Measurements from ENCODE around the gene PTPRE.

Gene PTPRE

GRCh38 chr10:128045833-128046120 is 138.9 kb downstream of the PTPRE start:
- TF ChIP-seq ZNF658 (tag by site-specific recombination; IDR thresholded peaks at IDR 0.05): no peak
- no peak for TF ChIP-seq ZNF513 (tag by site-specific recombination; IDR thresholded peaks at IDR 0.05)
- no peak for TF ChIP-seq ZNF202 (tag by site-specific recombination; IDR thresholded peaks at IDR 0.05; ENCODE audit: borderline replicate concordance)
- TF ChIP-seq RBAK (tag by site-specific recombination; IDR thresholded peaks at IDR 0.05): no peak
- TF ChIP-seq OVOL3 (tag by site-specific recombination; IDR thresholded peaks at IDR 0.05): no peak
- no peak for TF ChIP-seq KLF7 (tag by site-specific recombination; IDR thresholded peaks at IDR 0.05; ENCODE audit: borderline replicate concordance)
- TF ChIP-seq ZBTB7A (tag by site-specific recombination; IDR thresholded peaks at IDR 0.05; ENCODE audit: low read depth): no peak
- TF ChIP-seq ZNF138 (tag by site-specific recombination; IDR thresholded peaks at IDR 0.05; ENCODE audit: borderline replicate concordance): no peak
- no peak for TF ChIP-seq ZNF148 (tag by site-specific recombination; IDR thresholded peaks at IDR 0.05; ENCODE audit: borderline replicate concordance)
- TF ChIP-seq ZNF133 (tag by site-specific recombination; IDR thresholded peaks at IDR 0.05): no peak
- no peak for TF ChIP-seq PRDM10 (tag by site-specific recombination; IDR thresholded peaks at IDR 0.05)
- TF ChIP-seq ZNF223 (tag by site-specific recombination; IDR thresholded peaks at IDR 0.05): no peak
- no peak for TF ChIP-seq ZNF529 (tag by site-specific recombination; IDR thresholded peaks at IDR 0.05; ENCODE audit: insufficient replicate concordance)
- TF ChIP-seq BCL11A (tag by site-specific recombination; IDR thresholded peaks at IDR 0.05; ENCODE audit: low read depth): no peak
- H3K4me3 ChIP-seq (ENCODE audit: low read depth, low read length): no peak overlapping the region
- ChIA-PET POLR2A (no interaction called here), CTCF (interaction anchor here (1.2 to 4.9 kb wide), 2 partner anchors 10 to 18 kb away, joined by 5 to 35 read pairs; no protein-coding TSS in a partner anchor)
- H3K27ac ChIP-seq (ENCODE audit: extremely low read depth, low read depth, low read length): no peak overlapping the region
- peaks cover 0 to 7% of the 10 kb centered on the region in 2 experiments; a peak in 1 of 3 replicates for H3K36me3 ChIP-seq (ENCODE audit: control insufficient read depth in 2 of 2, insufficient read depth in 1 of 2, low read length in 2 of 2)
- H3K4me1 ChIP-seq (ENCODE audit: control insufficient read depth, insufficient read depth, low read length): peaks cover 3% of the 10 kb centered on the region
- no peaks in the 10 kb centered on the region for H3K9me3 ChIP-seq (ENCODE audit: control insufficient read depth, insufficient read depth, low read depth, low read length)

- H3K4me3 ChIP-seq (ENCODE audit: low read depth, low read length): no peak overlapping the region
- H3K27ac ChIP-seq (ENCODE audit: extremely low read depth, low read depth, low read length): no peak overlapping the region; the same call in 1 of the 2 replicates
- POLR2A ChIA-PET: no interaction called here
- peaks cover 0 to 7% of the 10 kb centered on the region in 2 experiments; a peak in 1 of 3 replicates for H3K36me3 ChIP-seq (ENCODE audit: control insufficient read depth in 2 of 2, insufficient read depth in 1 of 2, low read length in 2 of 2)
- peaks cover 3% of the 10 kb centered on the region for H3K4me1 ChIP-seq (ENCODE audit: control insufficient read depth, insufficient read depth, low read length)
- no peaks in the 10 kb centered on the region for H3K9me3 ChIP-seq (ENCODE audit: control insufficient read depth, insufficient read depth, low read depth, low read length)
- CTCF ChIA-PET: interaction anchor here (1.2 to 4.9 kb wide), 2 partner anchors 11 to 17 kb away, joined by 5 to 35 read pairs; no protein-coding TSS in a partner anchor
- TF ChIP-seq ZNF404 (tag by site-specific recombination; IDR thresholded peaks at IDR 0.05) (no peak), ZNF677 (tag by site-specific recombination; IDR thresholded peaks at IDR 0.05) (no peak), ZNF221 (tag by site-specific recombination; IDR thresholded peaks at IDR 0.05; ENCODE audit: borderline replicate concordance) (no peak), ZNF335 (tag by site-specific recombination; conservative IDR thresholded peaks at IDR 0.05) (no peak), ZNF704 (tag by site-specific recombination; IDR thresholded peaks at IDR 0.05) (no peak), ZNF155 (tag by site-specific recombination; IDR thresholded peaks at IDR 0.05) (no peak), ZNF843 (tag by site-specific recombination; IDR thresholded peaks at IDR 0.05) (no peak), ZNF169 (tag by site-specific recombination; IDR thresholded peaks at IDR 0.05) (no peak), ZNF645 (tag by site-specific recombination; IDR thresholded peaks at IDR 0.05) (no peak), SETDB1 (IDR thresholded peaks at IDR 0.05; ENCODE audit: insufficient read length, low read length) (no peak), ZNF10 (tag by site-specific recombination; IDR thresholded peaks at IDR 0.05) (no peak), ZNF324 (tag by site-specific recombination; IDR thresholded peaks at IDR 0.05) (no peak)
Measured at GRCh38 chr10:128046156-128046952, 139.5 kb downstream of the PTPRE start.
